Endodermal cell (in vitro differentiated cells): ENCODE measurements around the gene PARD3B. TPM values are rescaled to one million over a fixed set of nuclear protein-coding genes. Genes with fewer than 3 reads are reported as not detected.

ENCODE experiments used
- DNase-seq: peaks from one replicate; pipeline ENCODE4 v3.0.0-alpha.2; 2017
- H3K27ac ChIP-seq: 2 replicates; pipeline ENCODE4 v1.5.1; 2013; ENCODE audit warnings: mild to moderate bottlenecking, low read depth, low read length, moderate library complexity
- H3K27me3 ChIP-seq: 2 replicates; pipeline ENCODE4 v1.6.1; 2013; ENCODE audit warnings: mild to moderate bottlenecking, low read length, moderate library complexity; ENCODE audit not compliant: insufficient read depth, control insufficient read depth, poor library complexity, severe bottlenecking
- H3K36me3 ChIP-seq: 2 replicates; pipeline ENCODE4 v1.7.0; 2013; ENCODE audit warnings: mild to moderate bottlenecking, low read length, moderate library complexity; ENCODE audit not compliant: control insufficient read depth, insufficient read depth
- H3K4me1 ChIP-seq: one replicate; pipeline ENCODE4 v1.7.0; 2013; ENCODE audit warnings: low read length; ENCODE audit not compliant: control insufficient read depth, insufficient read depth
- H3K4me3 ChIP-seq: 2 replicates; pipeline ENCODE4 v1.5.1; 2013; ENCODE audit warnings: mild to moderate bottlenecking, low read length, moderate library complexity
- H3K9ac ChIP-seq: 2 replicates; pipeline ENCODE4 v1.6.1; 2013; ENCODE audit warnings: mild to moderate bottlenecking, low read length, moderate library complexity; ENCODE audit not compliant: poor library complexity, severe bottlenecking; ENCODE audit errors: extremely low read depth
- H3K9me3 ChIP-seq: 2 replicates; pipeline ENCODE4 v1.6.1; 2013; ENCODE audit warnings: mild to moderate bottlenecking, low read length, moderate library complexity; ENCODE audit not compliant: control insufficient read depth
- H3K27ac Mint-ChIP-seq: 2 replicates; pipeline ENCODE4 v1.8.0; 2020; ENCODE audit warnings: mixed read lengths
- H3K27me3 Mint-ChIP-seq: 2 replicates; pipeline ENCODE4 v1.8.0; 2021; ENCODE audit warnings: mild to moderate bottlenecking, mixed read lengths; ENCODE audit not compliant: insufficient read depth
- H3K36me3 Mint-ChIP-seq: 2 replicates; pipeline ENCODE4 v1.8.0; 2020; ENCODE audit warnings: low read depth, mixed read lengths
- H3K4me1 Mint-ChIP-seq: 2 replicates; pipeline ENCODE4 v1.8.0; 2020; ENCODE audit warnings: mixed read lengths
- H3K4me3 Mint-ChIP-seq: 2 replicates; pipeline ENCODE4 v1.8.0; 2020; ENCODE audit warnings: mild to moderate bottlenecking, moderate library complexity, mixed read lengths
- H3K9me3 Mint-ChIP-seq: 2 replicates; pipeline ENCODE4 v1.8.0; 2020; ENCODE audit warnings: mild to moderate bottlenecking, mixed read lengths
- WGBS, 2 experiments: methylation state at CpG; one replicate each; pipeline versions ENCODE4 v1.1.5 to v1.1.7; 2013; ENCODE audit warnings: missing lambda C conversion rate in 2 of 2, mixed read lengths in 1 of 2; ENCODE audit not compliant: insufficient coverage in 1 of 2, insufficient read length in 1 of 2; 5-methylcytosine and 5-hydroxymethylcytosine counted together
- total RNA-seq, 2 donors: library from RNA; stranded (reverse); fragmentation: NEBNext Ultra II Directional in 1 of 2; extraction: Animal tissue kit (Norgen Biotek cat#: 25700) in 1 of 2; gene quantifications; 2 replicates in 1 of 2; 3 replicates in 1 of 2; pipeline ENCODE4 v1.2.1, GENCODE V29; 2021
- TF ChIP-seq, protein P1 (sequence below): fragments of 200-600 bp; sonication (generic); conservative IDR thresholded peaks from 2 replicates; pipeline ENCODE4 v1.5.0; 2021; ENCODE audit warnings: antibody characterized with exemption, mild to moderate bottlenecking

PARD3B gene
- total RNA-seq, 2 donors from 2014 or later = 2.5 to 5.6 TPM

- TF ChIP-seq, protein P1, sequence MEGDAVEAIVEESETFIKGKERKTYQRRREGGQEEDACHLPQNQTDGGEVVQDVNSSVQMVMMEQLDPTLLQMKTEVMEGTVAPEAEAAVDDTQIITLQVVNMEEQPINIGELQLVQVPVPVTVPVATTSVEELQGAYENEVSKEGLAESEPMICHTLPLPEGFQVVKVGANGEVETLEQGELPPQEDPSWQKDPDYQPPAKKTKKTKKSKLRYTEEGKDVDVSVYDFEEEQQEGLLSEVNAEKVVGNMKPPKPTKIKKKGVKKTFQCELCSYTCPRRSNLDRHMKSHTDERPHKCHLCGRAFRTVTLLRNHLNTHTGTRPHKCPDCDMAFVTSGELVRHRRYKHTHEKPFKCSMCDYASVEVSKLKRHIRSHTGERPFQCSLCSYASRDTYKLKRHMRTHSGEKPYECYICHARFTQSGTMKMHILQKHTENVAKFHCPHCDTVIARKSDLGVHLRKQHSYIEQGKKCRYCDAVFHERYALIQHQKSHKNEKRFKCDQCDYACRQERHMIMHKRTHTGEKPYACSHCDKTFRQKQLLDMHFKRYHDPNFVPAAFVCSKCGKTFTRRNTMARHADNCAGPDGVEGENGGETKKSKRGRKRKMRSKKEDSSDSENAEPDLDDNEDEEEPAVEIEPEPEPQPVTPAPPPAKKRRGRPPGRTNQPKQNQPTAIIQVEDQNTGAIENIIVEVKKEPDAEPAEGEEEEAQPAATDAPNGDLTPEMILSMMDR = no peak
- peak; percentile 44 for DNase-seq
- Histone ChIP-seq H3K4me3 (no peak overlapping the region), H3K9ac (no peak overlapping the region), H3K27ac (no peak overlapping the region), H3K4me1 (no peaks in the 10 kb centered on the region), H3K27me3 (no peaks in the 10 kb centered on the region), H3K36me3 (no peaks in the 10 kb centered on the region), H3K9me3 (no peaks in the 10 kb centered on the region)
- H3K36me3 Mint-ChIP-seq = no peaks in the 10 kb centered on the region
- H3K27ac Mint-ChIP-seq = no peak overlapping the region
- WGBS, 2 experiments = 85 to 88% methylated on average over 4 of the region's 4 CpGs
- H3K4me3 Mint-ChIP-seq = no peak overlapping the region
- H3K9me3 Mint-ChIP-seq = no peaks in the 10 kb centered on the region
- H3K27me3 Mint-ChIP-seq = no peaks in the 10 kb centered on the region
- H3K4me1 Mint-ChIP-seq = no peaks in the 10 kb centered on the region
Observed at GRCh38 chr2:204850581-204850980, 305.3 kb downstream of the PARD3B start.

DNA sequence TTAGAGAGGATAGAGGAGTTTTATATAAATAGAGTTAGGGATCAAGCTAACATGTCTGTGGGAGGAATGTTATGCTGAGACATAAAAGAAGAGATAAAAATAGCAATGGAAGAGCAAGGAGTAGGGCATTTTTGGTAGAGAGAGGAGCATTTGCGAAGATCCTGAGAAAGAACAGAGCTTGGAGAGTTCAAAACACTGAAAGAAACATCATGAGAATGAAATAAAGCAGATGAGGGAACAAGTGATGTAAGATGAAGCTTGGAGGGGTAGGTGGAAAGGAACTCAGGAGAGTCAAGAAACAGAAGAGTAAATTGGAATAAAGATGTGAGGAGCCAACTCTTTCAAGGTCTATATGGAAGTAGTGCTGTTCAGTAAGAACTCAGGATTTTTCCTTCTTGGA is 308.6 kb downstream of the PARD3B start:
- TF ChIP-seq, protein P1 = no peak
- WGBS, 2 experiments = 86 to 92% methylated on average over 1 of the region's 1 CpG
- H3K36me3 Mint-ChIP-seq = no peaks in the 10 kb centered on the region
- no peak overlapping the region for H3K27ac ChIP-seq
- no peaks in the 10 kb centered on the region for H3K27me3 Mint-ChIP-seq
- H3K9ac ChIP-seq = no peak overlapping the region
- H3K9me3 Mint-ChIP-seq = no peaks in the 10 kb centered on the region
- H3K4me3 Mint-ChIP-seq = no peak overlapping the region
- DNase-seq = no peak
- H3K4me1 Mint-ChIP-seq = no peaks in the 10 kb centered on the region
- no peaks in the 10 kb centered on the region for H3K27me3 ChIP-seq
- no peaks in the 10 kb centered on the region for H3K36me3 ChIP-seq
- H3K4me1 ChIP-seq = no peaks in the 10 kb centered on the region
- H3K4me3 ChIP-seq = no peak overlapping the region
- H3K9me3 ChIP-seq = no peaks in the 10 kb centered on the region
- no peak overlapping the region for H3K27ac Mint-ChIP-seq

GRCh38 chr2:204860274-204860673 is 315.0 kb downstream of the PARD3B start:
- H3K27me3 ChIP-seq = no peaks in the 10 kb centered on the region
- DNase-seq = no peak
- Mint-ChIP-seq H3K27ac (no peak overlapping the region), H3K4me3 (no peak overlapping the region), H3K9me3 (no peaks in the 10 kb centered on the region), H3K4me1 (no peaks in the 10 kb centered on the region), H3K27me3 (no peaks in the 10 kb centered on the region), H3K36me3 (no peaks in the 10 kb centered on the region)
- H3K9ac ChIP-seq = no peak overlapping the region
- H3K27ac ChIP-seq = no peak overlapping the region
- H3K36me3 ChIP-seq = no peaks in the 10 kb centered on the region
- 87 to 89% methylated on average over 6 of the region's 6 CpGs for WGBS, 2 experiments
- no peak overlapping the region for H3K4me3 ChIP-seq
- TF ChIP-seq, protein P1 = no peak
- no peaks in the 10 kb centered on the region for H3K9me3 ChIP-seq
- H3K4me1 ChIP-seq = no peaks in the 10 kb centered on the region
